Heart left ventricle (tissue), 16 donors: ENCODE data around the gene EMC9. TPM values are rescaled to one million over a fixed set of nuclear protein-coding genes. Genes with fewer than 3 reads are reported as not detected.
A peak's percentile ranks its signal among the peaks of the same experiment; 100 is the strongest.

Experiments
- ATAC-seq, 4 donors: fragments of 200-7000 bp; cut with Tn5 transposase; one replicate each; pipeline ENCODE4 v1.9.1; 2020 to 2022; ENCODE audit warnings: moderate library complexity in 4 of 4, mild to moderate bottlenecking in 3 of 4, moderate number of reproducible peaks in 1 of 4
- DNase-seq, 5 donors: peaks; one replicate each; pipeline ENCODE4 v3.0.0-alpha.2; 2020
- H3K27ac ChIP-seq, 12 donors: fragments of 200-600 bp; sonication (generic) in 4 of 12; one replicate each; pipeline versions ENCODE4 v1.5.0 to v1.8.0; 2016 to 2022; ENCODE audit warnings: mild to moderate bottlenecking in 2 of 12
- H3K27me3 ChIP-seq, 9 donors: fragments of 200-600 bp; sonication (generic) in 2 of 9; one replicate each; pipeline versions ENCODE4 v1.5.1 to v1.8.0; 2016 to 2022; ENCODE audit warnings: mild to moderate bottlenecking in 3 of 9
- H3K36me3 ChIP-seq, 9 donors: fragments of 200-600 bp; sonication (generic) in 2 of 9; one replicate each; pipeline versions ENCODE4 v1.5.0 to v1.8.0; 2018 to 2022; ENCODE audit warnings: mild to moderate bottlenecking in 2 of 9
- H3K4me1 ChIP-seq, 12 donors: fragments of 200-600 bp; sonication (generic) in 4 of 12; one replicate each; pipeline versions ENCODE4 v1.5.0 to v1.8.0; 2016 to 2022; ENCODE audit warnings: mild to moderate bottlenecking in 3 of 12
- H3K4me3 ChIP-seq, 12 donors: fragments of 200-600 bp; sonication (generic) in 4 of 12; one replicate each; pipeline versions ENCODE4 v1.5.0 to v1.8.0; 2017 to 2022; ENCODE audit warnings: mild to moderate bottlenecking in 9 of 12, moderate library complexity in 4 of 12
- H3K9me3 ChIP-seq, 12 donors: fragments of 200-600 bp; sonication (generic) in 4 of 12; one replicate each; pipeline versions ENCODE4 v1.5.0 to v1.8.0; 2016 to 2022; ENCODE audit warnings: mild to moderate bottlenecking in 1 of 12
- POLR2A ChIP-seq, 2 donors: fragments of 450-650 bp; IDR thresholded peaks; one replicate each; pipeline ENCODE4 v1.6.1; 2017; ENCODE audit warnings: antibody characterized with exemption in 2 of 2, mild to moderate bottlenecking in 2 of 2, moderate library complexity in 2 of 2
- WGBS, 4 donors: extraction: QIAGEN DNeasy Blood & Tissue Kit in 2 of 4; methylation state at CpG; one replicate each; pipeline versions ENCODE4 v1.1.5 to v1.1.7; 2013 to 2018; 5-methylcytosine and 5-hydroxymethylcytosine counted together
- intact Hi-C, 10 donors: fragments of 100-400 bp; cut with DNase I; formaldehyde crosslinking; loops; one replicate each; pipeline versions ENCODE4 v1.11.1 to v1.14.2; 2022
- polyA plus RNA-seq, 2 donors: library from polyadenylated mRNA; stranded (reverse); fragments of 200-250 nt; gene quantifications; one replicate each; pipeline ENCODE4 v1.2.3, GENCODE V29; 2013
- total RNA-seq, 9 donors: library from RNA; depleted of rRNA in 2 of 9; stranded (reverse); fragments of >200 nt in 2 of 9; fragmentation: NEBNext Ultra II Directional in 3 of 9; extraction: Animal tissue kit (Norgen Biotek cat#: 25700) in 3 of 9; gene quantifications; one replicate each; pipeline versions ENCODE4 v1.1.0 to v1.2.4, GENCODE V29; 2016 to 2023
- TF ChIP-seq, protein P1 (sequence below), 12 donors: fragments of 200-600 bp; sonication (generic) in 4 of 12; IDR thresholded peaks; one replicate each; pipeline versions ENCODE4 v1.5.0 to v1.8.0; 2018 to 2022; ENCODE audit warnings: antibody characterized with exemption in 12 of 12, mild to moderate bottlenecking in 5 of 12
- donor health status: ischemic (EF 13 %, LVEDD 7.1; RV severe dilation, severe dysfunction).
- donor health status: healthy with polysubstance abuse.
- donor health status: DM: no; HTN: yes; CAD: no.
- donor health status: DM: no; HTN: no; CAD: no.
- donor health status: ischemic (EF 25% LVEDD 6.9; RV normal size, moderate dysfunction).
- donor health status: ischemic (EF 25% LVEDD 5.7; RV mildly dilated, moderate dysfunction).
- donor health status: healthy.
- donor health status: DM: yes; HTN: yes; CAD: no.
- donor health status: ischemic (EF 35%, LVEDD 5.7; RV mildly dilated, moderate dysfunction).
- donor health status: nonischemic (EF 11% LVEDD 7.7; RV severe dilation, severe dysfunction).
- donor health status: DM: yes; HTN: yes; CAD: no.
- donor health status: PGD.
- donor health status: ischemic (EF 29% LVEDD 5.4; RV normal size, mild dysfunction).
- donor health status: nonischemic (EF 23%, LVEDD 6.1; RV moderate dilation, normal function).

Gene EMC9
- total and polyA plus RNA-seq, 11 donors, result 9.6 to 30.6 (median 15.2) TPM

DNA sequence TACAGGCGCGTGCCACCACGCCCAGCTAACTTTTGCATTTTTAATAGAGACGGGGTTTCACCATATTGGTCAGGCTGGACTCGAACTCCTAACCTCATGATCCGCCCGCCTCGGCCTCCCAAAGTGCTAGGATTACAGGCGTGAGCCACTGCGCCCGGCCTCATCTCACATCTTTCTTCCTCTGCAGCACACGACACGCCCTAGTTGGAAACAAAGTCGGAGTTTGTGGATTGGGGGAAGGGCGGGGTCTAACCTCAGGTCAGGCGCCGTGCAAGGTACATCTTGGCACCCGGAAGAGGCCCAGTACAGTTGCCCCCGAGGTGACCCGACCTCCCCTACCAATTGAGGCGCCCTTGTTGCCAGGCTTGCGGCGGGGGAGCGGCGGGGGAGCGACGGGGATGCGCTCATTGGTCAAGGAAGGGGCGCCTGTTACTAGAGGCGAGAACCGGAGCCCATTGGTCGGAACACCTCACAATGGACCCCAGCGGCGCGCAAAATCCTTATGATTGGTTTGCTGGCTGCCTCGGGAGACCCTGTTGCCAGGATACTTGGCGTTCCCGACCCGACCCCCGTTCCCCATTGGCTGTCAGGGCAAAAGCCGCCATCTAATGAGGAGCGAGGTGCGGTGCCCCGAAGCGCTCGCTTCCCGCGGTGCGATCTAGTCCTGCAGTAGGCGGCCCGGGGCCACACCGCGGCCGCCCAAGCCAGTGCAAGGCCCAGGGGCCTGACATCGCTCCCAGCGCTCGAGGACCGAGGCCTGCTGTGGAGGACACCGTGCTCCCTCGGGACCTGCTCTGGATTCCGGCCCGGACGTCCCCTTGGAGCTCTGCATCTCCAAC, 30.2 kb upstream of the EMC9 start, which contains the start of gene REC8:
Gene REC8, plus strand, starts transcription at position 659 of the 839 bp plus-strand sequence. CDS start 473 bp downstream, outside the sequence.
- Histone ChIP-seq H3K27me3 (no peaks in the 10 kb centered on the region), H3K9me3 (no peaks in the 10 kb centered on the region), H3K27ac (peak within 1 kb of the TSS in 2 of 12 donors; percentile 37 to 42), H3K4me1 (peaks cover 0 to 33% (median 7%) of the 10 kb centered on the region in 12 donors), H3K4me3 (peak within 1 kb of the TSS in 11 of 12 donors; percentile 1 to 52 (median 33)), H3K36me3 (peaks cover 0 to 71% (median 43%) of the 10 kb centered on the region in 9 donors)
- intact Hi-C loops, result no loop called here
- peak; percentile 40 to 79 (median 70) for ATAC-seq
- WGBS, 4 donors, result 11 to 36% (median 27%) methylated on average over 38 to 63 of the region's 63 CpGs
- TF ChIP-seq, protein P1, sequence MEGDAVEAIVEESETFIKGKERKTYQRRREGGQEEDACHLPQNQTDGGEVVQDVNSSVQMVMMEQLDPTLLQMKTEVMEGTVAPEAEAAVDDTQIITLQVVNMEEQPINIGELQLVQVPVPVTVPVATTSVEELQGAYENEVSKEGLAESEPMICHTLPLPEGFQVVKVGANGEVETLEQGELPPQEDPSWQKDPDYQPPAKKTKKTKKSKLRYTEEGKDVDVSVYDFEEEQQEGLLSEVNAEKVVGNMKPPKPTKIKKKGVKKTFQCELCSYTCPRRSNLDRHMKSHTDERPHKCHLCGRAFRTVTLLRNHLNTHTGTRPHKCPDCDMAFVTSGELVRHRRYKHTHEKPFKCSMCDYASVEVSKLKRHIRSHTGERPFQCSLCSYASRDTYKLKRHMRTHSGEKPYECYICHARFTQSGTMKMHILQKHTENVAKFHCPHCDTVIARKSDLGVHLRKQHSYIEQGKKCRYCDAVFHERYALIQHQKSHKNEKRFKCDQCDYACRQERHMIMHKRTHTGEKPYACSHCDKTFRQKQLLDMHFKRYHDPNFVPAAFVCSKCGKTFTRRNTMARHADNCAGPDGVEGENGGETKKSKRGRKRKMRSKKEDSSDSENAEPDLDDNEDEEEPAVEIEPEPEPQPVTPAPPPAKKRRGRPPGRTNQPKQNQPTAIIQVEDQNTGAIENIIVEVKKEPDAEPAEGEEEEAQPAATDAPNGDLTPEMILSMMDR (IDR thresholded peaks at IDR 0.05), result no peak
- TF ChIP-seq POLR2A (IDR thresholded peaks at IDR 0.05), result no peak
- DNase-seq, result peak; percentile 65 to 80 (median 75)

- ATAC-seq, result no peak
- 88 to 91% (median 90%) methylated on average over 3 of the region's 3 CpGs for WGBS, 4 donors
Observed at GRCh38 chr14:24167469-24168114, 26.2 kb upstream of the EMC9 start.

GRCh38 chr14:24165785-24166184, 24.4 kb upstream of the EMC9 start:
- no peak for DNase-seq
- peaks cover 2 to 88% (median 79%) of the 10 kb centered on the region in 9 donors for H3K36me3 ChIP-seq
- no peak for TF ChIP-seq POLR2A (IDR thresholded peaks at IDR 0.05)
- TF ChIP-seq, protein P1 (IDR thresholded peaks at IDR 0.05), result no peak
- 85 to 96% (median 95%) methylated on average over 5 of the region's 5 CpGs for WGBS, 4 donors
- no peak for ATAC-seq
- intact Hi-C loops, result loop anchor here in 1 of 10 donors (10.0 kb wide), 1 partner anchor 151 kb away; no protein-coding TSS in a partner anchor
- peaks cover 0 to 72% (median 18%) of the 10 kb centered on the region in 12 donors for H3K4me1 ChIP-seq
- no peaks in the 10 kb centered on the region for H3K27me3 ChIP-seq
- no peaks in the 10 kb centered on the region for H3K9me3 ChIP-seq
- H3K27ac ChIP-seq, result no peak overlapping the region
- no peak overlapping the region for H3K4me3 ChIP-seq

More at GRCh38 chr14:24167469-24168114, 26.2 kb upstream of the EMC9 start:
- H3K27me3 ChIP-seq, result no peaks in the 10 kb centered on the region
- H3K27ac ChIP-seq, result peak overlapping the region in 1 of 12 donors; percentile 78
- H3K36me3 ChIP-seq, result peaks cover 2 to 79% (median 78%) of the 10 kb centered on the region in 9 donors
- no peak for TF ChIP-seq POLR2A (IDR thresholded peaks at IDR 0.05)
- TF ChIP-seq, protein P1 (IDR thresholded peaks at IDR 0.05), result no peak
- H3K4me3 ChIP-seq, result no peak overlapping the region
- peaks cover 0 to 74% (median 18%) of the 10 kb centered on the region in 12 donors for H3K4me1 ChIP-seq
- peak in 1 of 5 donors; percentile 17 for DNase-seq
- intact Hi-C loops, result loop anchor here in 1 of 10 donors (10.0 kb wide), 1 partner anchor 153 kb away; no protein-coding TSS in a partner anchor
- no peaks in the 10 kb centered on the region for H3K9me3 ChIP-seq
